GM18870 (cell line): ENCODE data around the gene NUP98.

Experiments used
- ATAC-seq: cut with Tn5 transposase; IDR thresholded peaks from one replicate; pipeline ENCODE4 v1.9.1; 2021; ENCODE audit warnings: moderate library complexity; ENCODE audit not compliant: unreplicated experiment

Gene NUP98

GRCh38 chr11:3797329-3798090 lies at the start of gene NUP98:
Gene NUP98 (minus strand): TSS chr11:3797554. CDS start chr11:3782117, 15,437 bp downstream.
- peak; percentile 89 for ATAC-seq

DNA sequence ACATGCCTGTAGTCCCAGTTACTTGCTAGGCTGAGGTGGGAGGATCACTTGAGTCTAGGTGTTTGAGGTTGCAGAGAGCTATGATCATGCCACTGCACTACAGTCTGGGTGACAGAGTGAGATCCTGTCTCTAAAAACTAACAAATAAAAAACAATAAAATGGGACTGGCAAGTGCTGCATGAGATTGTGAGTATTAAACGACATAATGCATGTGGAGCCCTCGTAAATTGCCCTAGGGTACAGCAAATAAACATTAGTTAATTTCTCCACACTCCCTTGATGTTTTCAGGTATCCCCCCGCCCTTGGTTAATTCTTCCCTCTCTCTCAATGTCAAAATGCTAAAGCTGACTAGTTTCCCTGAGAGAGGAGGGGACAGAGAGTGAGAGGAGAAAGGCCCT lies 48.3 kb upstream of the NUP98 start:
- ATAC-seq = no peak

DNA sequence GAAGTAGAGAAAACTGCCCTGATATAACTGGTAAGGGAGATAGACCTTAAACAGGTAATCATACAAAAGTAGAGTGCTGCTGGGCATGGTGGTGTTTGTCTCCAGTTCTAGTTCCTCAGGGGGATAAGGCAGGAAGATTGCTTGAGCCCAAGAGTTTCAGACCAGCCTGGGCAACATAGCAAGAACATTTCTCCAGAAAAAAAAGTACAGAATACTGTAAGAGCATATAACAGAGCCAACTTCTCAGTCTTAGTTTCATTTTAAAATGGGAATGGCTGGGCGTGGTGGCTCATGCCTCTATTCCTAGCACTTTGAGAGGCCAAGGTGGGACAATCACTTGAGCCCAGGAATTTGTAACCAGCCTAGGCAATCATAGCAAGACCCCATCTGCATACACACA lies 47.9 kb upstream of the NUP98 start:
- ATAC-seq = no peak

- ATAC-seq = no peak
Observed at GRCh38 chr11:3843326-3843725, 46.0 kb upstream of the NUP98 start.

GRCh38 chr11:3841426-3842350 lies 44.3 kb upstream of the NUP98 start:
- ATAC-seq = peak; percentile 44

GRCh38 chr11:3840870-3841425 lies 43.6 kb upstream of the NUP98 start, which contains the start of gene RHOG:
Gene RHOG (minus strand): TSS chr11:3840959. CDS start chr11:3828138, 12,821 bp downstream.
- peak; percentile 44 for ATAC-seq

- ATAC-seq = peak; percentile 1
Observed at GRCh38 chr11:3840004-3840869, 42.9 kb upstream of the NUP98 start.

DNA sequence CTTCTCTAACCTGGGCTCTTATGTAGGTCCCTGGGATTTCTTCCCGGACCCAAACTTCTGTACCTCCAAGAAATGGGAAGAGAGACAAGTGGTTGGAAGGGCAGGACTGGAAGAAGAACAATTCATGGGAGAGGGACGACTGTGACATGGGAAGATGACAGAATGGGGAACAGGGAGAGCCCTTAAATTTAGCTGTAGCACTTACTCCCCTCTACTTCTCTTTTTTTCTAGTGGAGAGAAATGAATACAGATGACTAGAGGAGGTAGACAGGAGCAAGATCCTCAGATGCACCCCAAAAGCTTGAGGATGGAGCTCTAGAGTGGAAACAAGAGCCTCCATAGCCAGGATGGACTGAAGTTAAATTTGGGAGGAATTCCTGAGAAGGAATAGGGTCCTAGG lies 41.1 kb upstream of the NUP98 start:
- no peak for ATAC-seq

- no peak for ATAC-seq
Observed at GRCh38 chr11:3837793-3838192, 40.4 kb upstream of the NUP98 start.

GRCh38 chr11:3836903-3837302 lies 39.5 kb upstream of the NUP98 start:
- ATAC-seq = no peak

GRCh38 chr11:3835751-3836150 lies 38.4 kb upstream of the NUP98 start:
- no peak for ATAC-seq

DNA sequence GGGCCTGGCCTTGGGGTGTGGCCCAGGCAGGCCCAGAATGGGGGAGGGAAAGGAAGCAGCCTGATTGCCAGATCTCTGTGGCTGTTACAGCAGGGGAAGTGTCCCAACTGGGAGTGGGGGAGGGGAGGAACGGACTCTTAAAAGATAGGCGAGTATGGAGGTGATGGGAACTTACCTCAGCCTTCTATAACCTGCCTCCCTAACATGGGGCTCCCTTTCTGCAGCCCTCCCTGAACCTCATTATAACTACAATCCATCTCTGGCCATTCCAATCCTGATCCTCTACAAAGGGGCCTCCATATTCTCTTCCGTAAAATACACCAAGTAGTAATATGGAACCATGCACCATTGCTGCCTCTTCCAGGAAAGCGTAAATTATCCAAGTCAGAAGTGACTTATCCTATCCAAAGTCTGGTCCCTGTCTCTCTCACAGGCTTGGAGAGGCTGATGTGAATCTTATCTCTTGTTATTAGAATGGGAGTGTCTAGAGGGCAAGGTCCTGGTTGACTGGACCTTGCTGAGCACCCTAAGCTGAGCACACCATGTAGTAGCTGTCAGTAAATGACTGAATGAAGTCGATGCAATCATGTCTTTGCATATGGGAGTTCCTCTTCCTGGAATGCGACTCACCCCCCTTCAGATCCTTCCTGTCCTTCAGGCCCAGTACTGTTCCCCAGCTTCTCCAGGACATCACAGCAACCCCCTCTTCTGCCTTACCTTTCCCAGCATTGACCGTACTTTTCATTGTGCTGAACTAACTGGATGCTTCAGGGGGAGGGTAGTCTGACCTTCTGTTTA lies 37.5 kb upstream of the NUP98 start:
- no peak for ATAC-seq

DNA sequence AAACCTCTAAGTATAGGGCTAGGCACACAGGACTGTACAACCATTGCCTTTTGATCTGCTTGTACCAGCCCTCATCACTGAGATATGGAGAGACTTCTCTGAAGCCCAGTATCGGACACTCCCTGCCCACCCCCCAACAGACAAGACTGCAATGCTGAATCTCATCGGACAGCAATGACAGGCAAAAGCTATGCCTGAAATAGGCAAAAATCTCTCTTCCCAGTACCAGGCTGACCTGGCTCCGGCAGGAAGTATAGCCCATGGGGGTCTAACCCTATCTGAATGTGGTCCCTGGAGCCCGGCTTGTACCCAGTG lies 37.0 kb upstream of the NUP98 start:
- ATAC-seq = no peak

- ATAC-seq = no peak
Observed at GRCh38 chr11:3833449-3833848, 36.1 kb upstream of the NUP98 start.

DNA sequence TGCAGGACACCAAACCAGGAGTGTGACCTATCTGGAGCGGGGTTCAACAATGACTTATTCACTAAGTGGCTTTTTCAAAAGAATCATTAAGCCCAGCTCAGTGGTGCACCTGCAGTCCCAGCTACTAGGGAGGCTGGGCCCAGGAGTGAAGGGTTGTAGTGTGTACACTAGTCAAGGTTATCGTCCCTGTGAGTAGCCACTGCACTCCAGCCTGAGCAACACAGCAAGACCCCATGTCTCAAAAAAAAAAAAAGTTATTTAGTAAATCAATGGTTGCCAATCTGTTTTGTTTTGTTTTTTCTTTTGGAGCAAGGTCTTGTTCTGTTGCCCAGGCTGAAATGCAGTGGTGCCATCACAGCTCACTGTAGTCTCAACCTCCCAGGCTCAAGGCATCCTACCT lies 35.5 kb upstream of the NUP98 start:
- no peak for ATAC-seq

DNA sequence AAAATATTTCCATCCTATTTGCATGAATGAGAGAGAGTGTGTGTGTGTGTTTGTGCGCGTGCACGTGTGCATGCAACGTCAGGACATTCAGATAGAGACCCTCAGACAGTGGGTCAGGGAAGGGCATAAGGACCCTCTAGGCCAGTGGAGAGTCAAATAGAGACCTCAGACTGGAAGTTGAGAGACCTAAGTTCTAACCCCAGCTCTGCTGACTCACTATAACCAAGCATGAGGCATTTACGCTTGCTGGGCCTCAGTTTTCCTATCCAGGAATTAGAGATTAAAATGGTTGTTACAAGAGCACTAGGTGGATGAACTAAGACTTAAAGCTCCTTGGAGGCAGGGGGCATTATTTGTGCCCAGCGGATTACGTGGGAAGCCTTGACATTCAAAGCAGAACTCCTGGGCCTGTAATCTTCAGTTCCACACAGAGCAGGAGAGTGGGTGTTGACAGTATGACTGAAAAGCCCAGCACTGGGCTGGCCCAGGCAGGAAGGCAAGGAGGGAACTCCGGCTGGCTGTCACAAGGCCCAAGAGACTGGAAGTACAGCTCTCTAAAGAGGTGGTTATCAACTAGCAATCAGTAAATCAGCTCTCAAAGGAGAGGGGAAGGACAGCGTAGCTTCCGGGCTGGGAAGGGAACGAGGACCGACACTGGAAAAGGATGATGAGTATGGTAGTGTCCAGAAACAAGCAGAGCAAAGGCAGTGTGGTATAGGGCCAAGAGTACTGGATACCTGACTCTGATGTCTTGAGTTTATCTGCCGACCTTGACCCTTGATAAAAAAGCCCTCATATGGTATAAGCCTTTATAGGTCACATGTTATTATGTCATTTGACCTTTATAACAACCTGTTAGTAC lies 34.3 kb upstream of the NUP98 start:
- ATAC-seq = no peak

DNA sequence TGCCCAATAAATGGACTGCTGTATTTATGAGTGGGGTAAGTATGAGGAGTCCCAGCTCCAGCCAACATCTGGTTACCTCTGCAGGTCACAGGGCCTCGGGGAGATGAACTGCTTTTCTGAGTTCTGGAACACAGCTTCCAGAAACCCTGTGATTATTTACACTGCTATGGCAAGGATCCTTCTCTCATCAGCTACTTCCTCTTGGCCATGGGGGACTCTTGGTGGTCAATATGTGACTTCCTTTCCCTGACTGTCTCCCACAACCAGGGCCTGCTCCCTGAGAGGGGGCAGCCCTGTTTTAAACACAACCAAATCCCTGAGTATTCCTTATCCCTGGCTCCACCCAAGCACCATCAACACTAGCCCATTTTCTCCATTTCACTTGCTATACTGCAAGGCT lies 33.4 kb upstream of the NUP98 start:
- no peak for ATAC-seq

DNA sequence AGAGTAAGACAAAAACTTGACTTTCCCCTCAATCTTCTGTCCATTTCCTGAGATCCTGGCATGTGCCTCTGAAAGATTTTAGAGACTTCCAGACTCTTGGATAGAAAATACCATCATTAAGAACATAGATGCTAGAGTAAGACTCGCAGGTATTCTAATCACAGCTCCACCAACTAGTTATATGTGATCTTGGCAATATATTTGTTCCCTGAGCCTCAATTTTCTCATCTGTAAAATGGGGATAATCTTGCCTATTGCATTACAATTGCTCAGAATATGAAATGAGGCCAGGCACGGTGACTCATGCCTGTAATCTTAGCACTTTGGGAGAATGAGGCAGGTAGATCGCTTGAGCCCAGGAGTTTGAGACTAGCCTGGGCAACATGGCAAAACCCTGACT lies 32.7 kb upstream of the NUP98 start:
- no peak for ATAC-seq
